ENCODE measurements around the gene GMPR.

The GMPR gene

DNA sequence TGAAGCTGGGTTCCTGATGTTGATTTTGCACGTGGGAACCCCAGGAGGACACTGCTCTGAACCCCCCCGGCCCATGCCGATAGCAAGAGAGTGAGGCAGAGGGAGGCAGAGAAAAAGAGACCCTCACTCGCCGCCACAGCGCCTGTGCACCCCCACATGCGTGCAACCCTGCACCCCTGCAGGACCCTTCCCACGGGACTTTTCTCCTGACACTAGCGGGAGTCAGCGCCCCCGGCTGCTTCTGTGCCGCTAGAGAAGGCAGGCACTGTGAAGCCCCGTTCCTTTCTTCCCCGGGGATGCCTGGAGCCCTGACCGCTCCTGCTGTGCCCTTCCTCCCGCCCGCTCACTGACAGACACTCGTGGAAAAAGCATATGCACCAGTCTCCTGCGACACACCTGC, 67.4 kb downstream of the GMPR start:
- peak in 1 of 3 experiments; percentile 3 for DNase-seq

- DNase-seq: no peak
These were observed 67.9 kb downstream of the GMPR start for GRCh38 chr6:16306334-16306733.

DNA sequence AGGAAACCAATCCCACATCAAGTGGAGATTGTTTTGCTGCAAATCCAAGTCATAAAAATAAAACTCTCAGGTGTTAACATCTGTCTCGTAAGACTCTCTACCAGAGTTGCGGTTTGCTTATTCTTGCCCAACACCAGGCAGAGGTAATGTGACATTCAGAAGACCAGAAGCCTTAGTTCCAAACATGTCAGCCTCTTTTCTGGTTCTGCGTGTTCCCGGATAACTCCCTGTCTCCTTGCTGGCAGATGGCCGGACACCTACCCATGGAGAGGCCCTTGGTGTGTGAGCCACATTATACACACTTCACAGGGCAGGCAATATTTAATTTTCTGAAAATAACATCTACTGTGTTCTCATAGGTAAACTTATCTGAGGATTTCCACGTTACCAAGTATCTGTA, 73.4 kb downstream of the GMPR start:
- peak in 1 of 3 experiments; percentile 26 for DNase-seq

- DNase-seq: no peak
These were observed 75.3 kb downstream of the GMPR start for GRCh38 chr6:16313732-16314131.

DNA sequence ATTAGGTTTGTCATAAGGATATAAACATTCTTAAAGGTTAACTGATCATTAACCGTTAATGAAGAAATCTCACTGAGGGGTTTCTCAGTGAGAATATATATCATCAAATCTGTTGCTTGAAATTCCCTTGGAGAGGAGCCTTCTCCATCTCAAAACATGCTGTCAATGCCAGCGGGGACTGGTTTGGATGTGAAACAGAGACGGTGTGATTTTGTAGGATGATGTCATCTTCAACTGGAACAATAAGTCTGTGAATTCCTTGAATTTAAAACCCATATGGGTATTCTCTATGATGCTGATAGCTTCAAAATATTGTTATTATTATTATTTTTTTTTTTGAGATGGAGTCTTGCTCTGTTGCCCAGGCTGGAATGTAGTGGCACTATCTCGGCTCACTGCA, 75.9 kb downstream of the GMPR start:
- no peak for DNase-seq

- peak in 2 of 3 experiments; percentile 38 to 43 for DNase-seq
These were observed 78.4 kb downstream of the GMPR start for GRCh38 chr6:16316741-16317251.

GRCh38 chr6:16318538-16318937, 80.2 kb downstream of the GMPR start:
- no peak for DNase-seq

DNA sequence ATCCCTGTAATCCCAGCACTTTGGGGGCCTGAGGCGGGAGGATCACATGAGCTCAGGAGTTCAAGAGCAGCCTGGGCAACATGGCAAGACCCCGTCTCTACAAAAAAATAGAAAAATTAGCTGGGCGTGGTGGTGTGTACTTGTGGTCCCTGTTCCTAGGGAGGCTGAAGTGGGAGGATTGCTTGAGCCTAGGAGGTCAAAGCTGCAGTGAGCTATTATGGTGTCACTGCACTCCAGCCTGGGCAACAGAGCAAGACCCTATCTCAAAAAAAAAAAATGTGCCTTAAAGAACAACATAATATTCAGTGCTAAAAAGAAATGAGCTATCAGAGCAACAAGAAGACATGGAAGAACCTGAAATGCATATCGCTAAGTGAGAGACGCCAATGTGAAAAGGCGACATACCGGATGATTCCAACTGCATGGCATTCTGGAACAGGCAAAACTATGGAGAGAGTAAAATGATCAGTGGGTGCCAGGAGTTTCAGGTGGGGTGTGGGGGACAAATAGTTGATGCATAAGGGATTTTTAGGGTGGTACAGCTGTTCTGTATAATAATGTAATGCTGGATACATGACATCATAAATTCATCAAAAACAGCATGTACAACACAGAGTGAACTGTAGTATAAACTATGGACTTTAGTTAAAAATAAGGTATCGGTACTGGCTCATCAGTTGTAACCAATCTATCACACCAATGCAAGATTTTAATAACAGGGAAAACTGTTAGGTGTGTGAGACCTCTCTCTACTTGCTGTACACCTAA, 80.8 kb downstream of the GMPR start:
- DNase-seq: no peak

DNA sequence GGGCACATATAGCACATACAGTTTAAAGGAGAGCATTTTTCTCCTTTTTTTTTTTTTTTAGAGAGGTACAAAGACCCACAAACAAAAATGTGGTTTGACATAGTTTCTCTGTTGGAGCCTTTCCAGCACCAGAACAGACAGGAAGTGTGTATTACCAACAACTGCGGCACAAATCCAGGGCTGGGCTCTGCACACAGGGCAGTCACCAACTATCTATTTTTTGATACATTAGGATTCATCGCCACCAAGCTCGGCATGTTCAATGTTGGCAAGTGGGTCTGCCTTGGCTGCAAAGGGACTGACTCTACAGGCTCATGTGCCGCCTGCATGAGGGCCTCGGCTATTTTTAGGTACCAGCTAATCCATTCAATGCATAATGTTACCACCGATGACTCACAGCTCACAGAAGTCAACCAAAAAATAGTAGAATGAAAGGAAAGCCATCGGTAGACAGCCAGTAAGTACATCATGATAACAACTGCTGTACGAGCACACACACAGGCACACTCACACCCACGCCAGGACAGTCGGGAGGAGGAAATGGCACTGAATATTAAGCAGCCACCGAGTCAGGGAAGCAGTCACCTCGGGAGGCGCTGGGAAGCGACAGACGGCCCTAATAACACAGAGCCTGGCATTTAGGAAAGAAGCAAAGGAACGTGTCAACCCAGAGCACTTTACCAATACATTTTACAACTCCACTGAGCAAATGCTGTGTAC, 81.6 kb downstream of the GMPR start:
- DNase-seq: peak in 2 of 3 experiments; percentile 5 to 14

- no peak for DNase-seq
These were observed 82.3 kb downstream of the GMPR start for GRCh38 chr6:16320533-16321340.

GRCh38 chr6:16321341-16321710, 82.9 kb downstream of the GMPR start:
- no peak for DNase-seq

DNA sequence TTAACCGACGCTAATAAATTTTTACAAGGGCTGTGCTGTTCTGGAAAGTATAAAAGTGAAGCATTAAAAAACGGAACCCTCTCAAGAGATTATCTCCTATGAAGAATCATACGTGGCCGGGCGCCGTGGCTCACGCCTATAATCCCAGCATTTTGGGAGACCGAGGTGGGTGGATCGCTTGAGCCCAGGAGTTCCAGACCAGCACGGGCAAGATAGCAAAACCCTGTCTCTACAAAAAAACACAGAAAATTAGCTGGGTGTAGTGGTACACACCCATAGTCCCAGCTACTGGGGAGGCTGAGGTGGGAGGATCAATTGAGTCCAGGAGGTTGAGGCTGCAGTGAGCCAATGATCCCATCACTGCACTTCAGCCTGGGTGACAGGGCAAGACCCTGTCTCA, 83.4 kb downstream of the GMPR start:
- DNase-seq: no peak

DNA sequence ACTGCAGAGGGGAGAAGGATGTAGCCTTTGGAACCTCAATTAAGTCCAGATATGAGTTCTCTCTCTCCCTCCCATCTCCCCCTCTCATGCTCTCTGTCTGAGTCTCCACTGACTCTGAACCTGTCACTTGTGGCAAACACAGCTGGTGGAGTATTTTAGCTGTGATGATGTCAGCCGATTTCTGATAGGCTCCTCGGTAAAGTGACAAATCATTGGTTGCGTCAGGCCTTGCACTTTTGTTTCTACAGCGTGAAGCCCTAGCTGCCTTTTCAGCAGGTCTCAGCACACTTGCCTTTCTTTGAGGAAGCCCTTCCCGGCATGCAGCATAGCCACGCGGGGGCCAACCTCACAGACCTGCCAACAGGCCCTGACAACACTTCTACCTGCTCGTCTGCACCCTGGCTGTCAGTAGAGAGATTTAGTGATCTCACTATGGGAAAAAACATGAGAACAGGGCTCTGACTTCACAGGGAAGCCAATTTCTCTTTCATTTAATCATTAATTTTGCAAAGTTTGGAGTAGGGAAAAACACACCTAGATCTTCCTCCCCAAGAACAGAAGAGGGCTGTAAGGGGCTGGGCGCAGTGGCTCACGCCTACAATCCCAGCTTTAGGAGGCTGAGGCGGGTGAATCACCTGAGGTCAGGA, 84.4 kb downstream of the GMPR start:
- peak; percentile 64 to 90 (median 73) for DNase-seq

- DNase-seq: no peak
These were observed 85.8 kb downstream of the GMPR start for GRCh38 chr6:16324184-16324583.

DNA sequence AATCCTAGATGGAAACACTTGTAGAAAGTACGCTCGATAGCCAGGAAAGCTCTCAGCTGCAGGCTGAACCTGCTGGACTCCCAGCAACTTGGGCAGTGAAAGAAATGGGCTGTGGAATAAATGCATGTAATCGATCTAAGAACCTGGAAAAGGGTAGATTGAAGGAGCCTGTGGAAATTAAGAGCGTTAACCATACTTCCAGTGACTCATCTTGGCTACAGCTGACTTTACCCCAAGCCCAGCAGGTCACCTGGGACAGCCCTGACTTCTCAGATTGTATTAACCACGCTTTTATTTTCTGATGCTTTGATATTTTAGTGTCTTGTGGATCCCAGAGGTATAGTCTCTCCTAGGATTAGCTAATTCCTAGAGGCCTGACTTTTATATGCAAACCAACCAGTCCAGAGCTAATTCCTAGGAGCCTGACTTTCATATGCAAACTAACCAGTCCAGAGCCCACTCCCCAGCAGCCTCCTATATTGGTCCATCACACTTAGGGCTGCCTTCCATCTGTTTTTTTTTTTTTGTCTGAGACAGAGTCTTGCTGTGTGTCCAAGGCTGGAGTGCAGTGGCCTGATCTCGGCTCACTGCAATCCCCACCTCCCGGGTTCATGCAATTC, 86.3 kb downstream of the GMPR start:
- no peak for DNase-seq

DNA sequence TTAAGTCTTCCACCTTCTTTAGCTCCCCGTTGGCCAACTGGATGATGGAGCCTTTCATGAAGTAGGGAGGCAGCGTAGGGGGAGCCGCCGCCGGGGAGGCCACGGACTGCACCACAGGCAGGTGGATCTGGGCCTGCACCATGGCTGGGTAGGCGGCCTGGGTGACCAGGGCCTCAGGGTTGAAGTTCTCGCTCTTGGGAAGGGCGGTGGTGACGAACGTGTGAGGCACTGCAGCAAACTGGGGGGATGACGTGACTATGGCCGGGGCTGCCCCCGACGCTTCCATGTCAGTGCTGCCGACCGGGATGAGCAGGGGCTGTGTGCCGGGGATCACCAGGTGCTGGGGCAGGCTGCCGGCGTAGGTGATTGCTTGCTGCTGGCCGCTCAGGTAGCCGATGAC, 88.1 kb downstream of the GMPR start:
- no peak for DNase-seq

DNA sequence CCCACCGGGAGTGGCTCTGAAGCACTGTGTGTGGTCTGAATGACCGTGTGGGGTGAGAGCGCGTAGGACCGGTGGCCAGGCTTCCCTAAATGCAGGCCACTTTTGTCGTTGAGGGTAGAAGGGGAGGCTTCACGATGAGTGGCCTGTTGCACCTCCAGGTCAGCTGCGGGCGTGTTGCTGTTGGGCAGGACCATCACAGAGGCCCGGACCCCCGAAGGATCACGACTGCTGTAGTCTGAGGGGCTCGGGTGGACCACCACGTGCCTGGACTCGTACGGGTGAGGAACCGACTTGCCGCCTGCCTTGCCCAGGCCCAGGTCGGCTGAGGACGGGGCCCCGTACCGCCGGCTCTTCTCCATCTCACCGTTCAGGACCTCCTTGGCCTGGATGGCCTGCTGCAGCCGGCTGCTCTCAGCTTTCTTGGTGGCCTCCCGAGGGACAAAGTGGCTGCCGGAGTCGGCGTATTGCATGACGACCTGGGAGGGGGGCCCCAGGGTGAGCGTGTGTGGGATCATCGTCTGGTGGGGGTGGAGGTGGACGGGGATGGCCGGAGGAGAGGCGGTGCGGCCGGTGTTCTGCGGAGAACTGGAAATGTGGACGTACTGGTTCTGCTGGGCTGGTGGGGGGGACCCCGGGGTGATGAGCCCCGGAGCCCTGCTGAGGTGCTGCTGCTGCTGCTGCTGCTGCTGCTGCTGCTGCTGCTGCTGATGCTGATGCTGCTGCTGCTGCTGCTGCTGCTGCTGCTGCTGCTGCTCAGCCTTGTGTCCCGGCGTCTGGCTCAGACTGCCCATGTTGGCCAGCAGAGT, 88.8 kb downstream of the GMPR start:
- no peak for DNase-seq

DNA sequence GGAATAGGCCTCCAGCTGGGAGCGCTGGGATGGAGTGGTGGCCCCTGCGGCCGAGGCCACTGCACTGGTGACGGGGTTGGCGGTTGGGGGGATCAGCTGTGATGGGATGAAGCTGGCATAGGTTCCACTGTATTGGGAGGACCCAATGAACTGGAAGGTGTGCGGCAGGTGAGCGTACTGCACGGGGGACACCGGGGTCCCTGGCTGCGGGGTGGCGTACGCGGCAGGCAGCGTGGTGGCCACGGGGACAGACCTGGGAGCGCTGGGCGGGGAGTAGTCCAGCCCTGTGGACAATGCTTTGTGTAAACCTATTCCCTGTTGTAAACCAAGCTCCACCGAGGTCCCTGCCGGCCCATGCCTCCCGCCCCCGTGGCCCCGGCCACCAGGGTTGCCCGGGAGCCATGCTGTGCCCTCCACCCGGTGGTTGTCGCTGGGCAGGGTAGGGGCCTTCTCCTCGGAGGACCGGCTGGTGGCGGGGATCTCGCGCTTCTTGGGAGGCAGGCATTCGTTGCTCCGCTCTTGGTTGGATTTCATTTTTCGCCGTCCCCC, 89.5 kb downstream of the GMPR start:
- no peak for DNase-seq

DNA sequence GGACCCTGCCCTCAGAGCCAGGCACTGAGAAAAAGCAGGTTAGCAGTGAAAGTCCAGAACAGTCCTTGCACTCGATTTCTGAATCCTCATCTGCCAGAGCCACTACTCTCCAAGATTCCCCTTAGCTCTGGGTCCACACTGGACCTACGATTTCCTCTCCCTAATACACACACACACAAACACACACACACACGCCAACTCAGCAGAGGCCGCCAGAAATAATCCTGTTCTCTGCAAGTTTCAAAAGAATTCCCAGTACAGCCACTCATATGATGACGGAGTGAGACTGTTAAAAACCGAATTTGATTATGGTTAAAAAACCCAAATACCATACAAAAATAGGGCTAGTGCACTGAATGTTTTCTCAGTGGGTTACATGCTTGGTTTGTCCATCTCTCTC, 90.8 kb downstream of the GMPR start:
- no peak for DNase-seq

DNA sequence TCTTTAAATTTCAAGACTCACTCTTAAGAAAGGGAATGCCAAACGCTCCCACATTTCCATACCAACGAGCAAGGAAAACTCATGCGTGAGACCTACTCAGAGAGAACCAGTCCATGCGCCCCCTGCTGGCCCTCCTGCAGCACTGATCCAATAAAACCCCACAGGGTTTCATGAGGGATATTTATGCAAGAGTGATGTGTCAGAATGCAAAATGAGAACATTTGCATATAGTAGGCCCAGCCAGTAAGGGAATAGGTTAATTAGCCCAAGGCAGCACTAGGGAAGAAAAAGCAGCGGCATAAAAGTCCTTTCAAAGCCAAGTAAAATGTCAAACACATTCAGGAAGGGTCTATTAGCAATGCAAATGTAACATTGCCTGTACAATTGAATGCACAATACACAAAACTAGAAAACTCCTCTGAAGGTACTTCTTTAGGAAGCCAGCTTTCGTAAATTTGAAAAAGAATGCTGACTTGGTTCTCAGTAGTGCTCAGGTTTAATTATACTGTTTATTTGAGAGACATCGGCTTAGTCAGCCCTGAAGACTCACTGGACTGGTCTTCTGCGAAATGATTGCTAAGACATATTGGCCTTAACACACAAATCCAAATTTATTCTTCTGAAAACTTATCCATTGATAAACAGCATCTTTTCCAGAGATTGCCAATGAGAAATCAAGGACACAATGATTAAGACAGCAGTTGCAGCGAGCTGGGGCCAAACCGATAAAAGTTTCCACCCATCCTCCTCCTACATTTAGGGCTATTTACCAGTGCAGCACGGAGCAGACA, 93.2 kb downstream of the GMPR start:
- peak; percentile 56 to 75 (median 64) for DNase-seq

Measured in NCI-H1417 (cell line).